Measurements from ENCODE around the gene ATXN1.
"Not testable (repeated sequence)": the region's sequence is repeated elsewhere in the genome, so short reads cannot be mapped to it uniquely, and the experiment has no call there.

The ATXN1 gene

GRCh38 chr6:16473908-16474771 is 287.1 kb downstream of the ATXN1 start:
- no peak for DNase-seq (ENCODE audit: low read depth)

DNA sequence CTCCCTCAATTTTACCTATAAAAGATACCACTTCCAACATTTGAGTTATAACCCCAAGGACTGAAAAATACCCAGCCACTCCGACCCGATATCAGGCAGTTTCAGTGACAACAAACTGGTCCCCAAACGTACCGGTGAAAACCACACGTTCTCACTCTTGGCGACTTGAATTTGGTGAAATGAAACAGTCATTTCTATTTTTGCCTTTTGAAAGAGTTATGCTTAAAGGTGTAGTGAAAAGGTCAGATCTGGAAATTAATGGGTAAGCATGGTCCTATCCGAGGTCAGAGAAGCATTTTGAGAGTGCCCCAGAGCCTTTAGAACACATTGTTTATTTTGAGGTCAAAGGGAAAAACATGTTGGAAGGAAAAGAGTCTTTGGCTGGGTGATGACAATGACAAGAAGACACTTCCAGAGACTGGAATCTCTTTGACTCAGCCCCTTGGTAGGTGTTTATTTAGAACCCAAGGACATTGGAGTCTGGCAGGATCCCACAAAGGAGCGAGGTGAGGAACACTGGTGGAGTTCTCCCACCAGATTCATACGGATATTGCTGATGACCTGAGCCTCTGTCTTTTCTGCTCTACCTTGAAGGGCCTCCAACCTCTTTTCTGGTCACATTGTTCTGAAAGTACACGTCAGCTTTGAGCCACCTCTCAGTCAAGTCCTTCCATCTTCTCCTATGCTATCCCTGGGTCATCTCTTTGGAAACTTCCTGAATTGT is 287.9 kb downstream of the ATXN1 start:
- no peak for DNase-seq (ENCODE audit: low read depth)

DNA sequence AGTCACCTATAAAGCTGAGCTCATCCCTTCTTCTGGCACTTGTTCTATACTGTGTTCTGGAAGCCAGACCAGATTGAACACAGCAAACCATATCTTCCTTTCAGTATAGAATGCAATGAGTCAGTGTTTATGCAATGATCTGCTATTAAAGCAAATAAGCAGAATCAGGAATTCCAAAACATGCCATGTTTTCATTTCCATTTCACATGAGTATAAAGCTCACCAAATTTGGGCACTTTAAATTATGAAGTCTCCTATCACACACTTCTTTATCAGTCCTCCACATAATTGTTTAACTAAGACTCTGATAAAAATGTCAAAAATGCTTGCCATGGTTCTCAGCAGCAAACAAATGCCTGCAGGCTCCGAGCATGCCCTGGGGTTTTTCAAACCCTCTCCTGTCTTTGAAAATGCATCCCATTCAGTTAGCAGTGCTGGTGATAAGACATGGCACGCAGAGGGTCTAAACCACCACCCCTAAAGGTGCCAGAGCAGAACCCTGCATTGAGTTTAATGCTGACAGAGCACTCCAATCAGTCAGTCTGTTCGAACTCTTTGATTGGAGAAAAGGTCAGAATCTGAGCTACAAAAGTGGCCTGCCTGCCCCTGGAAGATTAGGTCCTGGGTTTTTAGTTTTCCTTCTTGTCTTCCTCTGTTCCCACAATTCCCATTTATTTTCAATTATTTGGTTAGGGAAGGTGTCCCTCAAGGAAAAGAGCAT is 288.8 kb downstream of the ATXN1 start:
- peak; percentile 2 for DNase-seq (ENCODE audit: low read depth)

- no peak for DNase-seq (ENCODE audit: low read depth)
Observed at GRCh38 chr6:16471910-16472297, 289.4 kb downstream of the ATXN1 start.

- DNase-seq (ENCODE audit: low read depth), result no peak
Observed at GRCh38 chr6:16471222-16471909, 289.9 kb downstream of the ATXN1 start.

DNA sequence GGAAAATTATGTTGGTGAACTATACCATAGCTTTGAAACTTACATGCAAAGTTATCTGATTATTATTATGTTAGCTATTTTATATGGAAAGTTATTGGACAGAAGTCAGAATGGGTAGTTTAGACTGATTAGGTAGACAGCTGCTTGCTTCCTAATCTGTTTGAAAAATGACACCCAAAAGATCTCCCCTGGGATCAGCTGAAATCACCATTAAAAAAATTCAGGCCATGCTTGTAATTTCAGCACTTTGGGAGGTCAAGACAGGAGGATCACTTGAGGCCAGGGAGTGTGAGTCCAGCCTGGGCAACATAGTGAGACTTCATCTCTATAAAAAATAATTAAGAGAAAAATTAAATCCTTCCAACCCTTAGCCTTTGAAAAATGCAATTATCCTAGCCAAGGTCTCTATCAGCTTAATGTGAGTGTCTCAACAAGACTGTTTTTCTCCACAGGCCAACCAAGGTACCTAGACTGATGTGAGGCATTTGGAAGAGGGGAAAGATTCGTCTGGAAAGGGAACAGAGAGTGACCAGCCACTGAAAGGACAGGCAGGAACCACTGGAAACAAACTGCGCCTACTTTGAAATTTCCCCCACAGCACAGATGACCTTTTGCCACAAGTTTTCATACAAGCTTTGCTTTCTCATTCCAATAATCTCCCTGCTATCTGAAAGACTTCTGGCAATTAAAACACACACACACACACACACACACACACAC is 290.6 kb downstream of the ATXN1 start:
- no peak for DNase-seq (ENCODE audit: low read depth)

- no peak for DNase-seq (ENCODE audit: low read depth)
Observed at GRCh38 chr6:16468991-16469615, 292.2 kb downstream of the ATXN1 start.

DNA sequence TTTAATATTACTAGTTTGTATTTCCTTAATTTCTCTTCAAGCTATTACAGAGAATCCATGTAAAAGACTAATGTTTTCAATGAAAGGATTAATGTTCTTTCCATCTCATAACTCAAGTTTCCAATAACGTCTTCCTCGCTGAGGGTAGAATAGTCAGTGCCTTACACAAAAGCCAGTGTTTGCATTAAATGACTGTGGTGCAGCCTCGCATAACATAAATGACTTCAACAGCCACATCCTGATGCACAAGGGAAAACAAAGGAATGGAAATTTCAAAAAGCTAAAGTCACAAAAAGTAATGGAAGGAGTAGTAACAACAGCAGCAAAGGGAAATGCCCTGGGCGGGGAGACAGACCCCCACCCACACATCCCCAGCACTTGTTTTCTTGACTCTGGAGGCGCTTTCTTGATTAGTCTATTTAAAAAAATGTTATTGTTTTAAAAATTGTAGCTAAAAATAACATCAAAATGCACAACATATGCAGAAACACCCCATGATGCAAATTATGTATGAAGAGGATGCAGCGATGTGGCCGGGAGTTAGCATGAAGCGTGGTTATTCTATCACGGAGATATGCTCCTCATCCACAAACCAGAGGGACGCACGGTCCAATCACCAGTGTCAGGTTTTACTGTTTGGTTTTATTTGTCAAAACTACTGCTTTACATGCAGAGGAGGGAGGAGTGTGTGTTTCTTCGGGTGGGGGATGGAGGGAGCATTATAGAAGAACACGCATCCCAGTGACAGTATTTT is 294.3 kb downstream of the ATXN1 start:
- no peak for DNase-seq (ENCODE audit: low read depth)

- no peak for DNase-seq (ENCODE audit: low read depth)
Observed at GRCh38 chr6:16464045-16464444, 297.2 kb downstream of the ATXN1 start.

GRCh38 chr6:16463246-16463645 is 298.0 kb downstream of the ATXN1 start:
- not testable (repeated sequence) for DNase-seq (ENCODE audit: low read depth)

GRCh38 chr6:16461491-16461890 is 299.8 kb downstream of the ATXN1 start:
- no peak for DNase-seq (ENCODE audit: low read depth)

DNA sequence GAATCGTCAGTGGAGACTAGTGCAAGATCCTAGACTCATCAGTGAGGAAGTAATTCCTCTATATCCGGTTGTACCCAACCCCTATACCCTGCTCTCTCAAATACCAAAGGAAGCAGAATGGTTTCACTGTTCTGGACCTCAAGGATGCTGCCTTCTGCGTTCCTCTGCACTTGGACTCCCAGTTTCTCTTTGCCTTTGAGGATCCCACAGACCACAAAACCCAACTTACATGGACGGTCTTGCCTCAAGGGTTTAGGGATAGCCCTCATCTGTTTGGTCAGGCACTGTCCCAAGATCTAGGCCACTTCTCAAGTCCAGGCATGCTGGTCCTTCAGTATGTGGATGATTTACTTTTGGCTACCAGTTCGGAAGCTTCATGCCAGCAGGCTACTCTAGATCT is 301.8 kb downstream of the ATXN1 start:
- DNase-seq (ENCODE audit: low read depth), result not testable (repeated sequence)

- DNase-seq (ENCODE audit: low read depth), result no peak
Observed at GRCh38 chr6:16452348-16452747, 308.9 kb downstream of the ATXN1 start.

- peak; percentile 23 for DNase-seq (ENCODE audit: low read depth)
Observed at GRCh38 chr6:16450821-16451220, 310.4 kb downstream of the ATXN1 start.

DNA sequence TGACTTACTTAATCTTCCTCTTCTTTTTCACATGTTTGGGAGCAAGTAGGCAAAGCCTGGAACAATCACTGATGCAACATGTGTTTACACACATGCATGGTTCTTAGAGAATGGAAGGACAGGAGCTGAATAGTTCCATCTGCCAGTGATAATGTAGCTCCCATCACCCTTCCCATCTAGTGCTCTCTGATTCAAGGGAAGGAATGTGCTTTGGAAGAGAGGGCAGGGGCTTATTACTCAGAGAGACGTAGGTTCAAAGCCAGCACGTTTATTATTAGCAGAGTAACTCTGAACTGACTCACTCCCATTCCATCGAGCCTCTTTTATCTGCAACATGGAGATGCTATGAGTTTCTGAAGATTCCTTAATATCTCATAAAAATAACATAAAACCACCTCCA is 311.0 kb downstream of the ATXN1 start:
- DNase-seq (ENCODE audit: low read depth), result peak; percentile 94

GRCh38 chr6:16446273-16446672 is 315.0 kb downstream of the ATXN1 start:
- peak; percentile 16 for DNase-seq (ENCODE audit: low read depth)

DNA sequence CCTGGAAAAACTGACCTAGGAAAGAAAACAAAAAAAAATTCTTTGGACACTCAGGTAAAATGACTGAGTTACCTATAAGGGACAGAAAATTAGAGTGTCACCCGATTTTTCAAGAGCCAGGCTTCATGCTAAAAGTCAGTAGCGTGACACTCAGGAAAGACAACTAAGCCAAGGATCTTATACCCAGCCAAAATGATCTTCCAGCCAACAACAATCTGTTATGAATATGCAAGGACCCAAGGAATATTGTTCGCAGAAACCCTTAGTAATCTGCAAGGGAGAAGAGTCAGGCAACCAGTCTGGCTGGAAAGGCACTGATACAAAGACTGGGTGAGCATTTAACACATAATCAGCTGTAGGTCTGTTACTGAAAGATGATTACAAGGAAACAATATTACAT is 319.2 kb downstream of the ATXN1 start:
- no peak for DNase-seq (ENCODE audit: low read depth)

DNA sequence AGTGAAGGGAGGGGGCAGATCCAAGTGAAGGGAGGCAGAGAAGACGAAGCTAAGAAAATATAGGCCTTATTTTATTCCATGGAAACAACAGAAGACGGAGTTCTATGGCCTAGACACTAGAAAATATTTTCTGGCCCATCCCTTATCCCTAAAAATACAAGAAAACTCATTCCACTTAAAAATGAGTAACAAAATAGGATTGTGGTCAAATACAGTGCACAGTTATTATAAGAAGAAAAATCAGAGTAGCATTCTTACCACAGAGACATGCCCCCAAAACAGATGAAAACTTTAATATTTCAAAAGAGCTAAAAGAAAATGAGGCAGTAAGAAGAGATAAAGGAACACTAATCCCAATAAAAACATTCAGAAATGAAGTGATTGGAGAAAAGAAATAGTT is 320.0 kb downstream of the ATXN1 start:
- DNase-seq (ENCODE audit: low read depth), result no peak

GRCh38 chr6:16440636-16441212 is 320.5 kb downstream of the ATXN1 start:
- no peak for DNase-seq (ENCODE audit: low read depth)

Measured in GM04504 (cell line).